Spleen (tissue), 11 donors: ENCODE measurements around the gene LMNB1. TPM values are rescaled to one million over a fixed set of nuclear protein-coding genes. Genes with fewer than 3 reads are reported as not detected.

Experiments used
- DNase-seq: peaks from one replicate; pipeline ENCODE4 v3.0.0-alpha.2; 2020
- H3K27ac ChIP-seq, 8 donors: fragments of 200-600 bp; sonication (generic) in 7 of 8; 1 replicate in 4 of 8; 2 replicates in 4 of 8; pipeline versions ENCODE4 v1.5.0 to v1.8.0; 2016 to 2021; ENCODE audit warnings: inconsistent platforms in 4 of 8, mild to moderate bottlenecking in 4 of 8, moderate library complexity in 1 of 8
- H3K27me3 ChIP-seq, 7 donors: fragments of 200-600 bp; sonication (generic) in 6 of 7; replicated peaks in 1 of 7; 1 replicate in 4 of 7; 2 replicates in 3 of 7; pipeline versions ENCODE4 v1.5.0 to v1.8.0; 2016 to 2021; ENCODE audit warnings: inconsistent platforms in 3 of 7, mild to moderate bottlenecking in 1 of 7
- H3K36me3 ChIP-seq, 6 donors: fragments of 200-600 bp; sonication (generic) in 5 of 6; 1 replicate in 4 of 6; 2 replicates in 2 of 6; pipeline versions ENCODE4 v1.5.0 to v1.8.0; 2016 to 2021; ENCODE audit warnings: inconsistent platforms in 2 of 6
- H3K4me1 ChIP-seq, 6 donors: fragments of 200-600 bp; sonication (generic) in 5 of 6; 1 replicate in 3 of 6; 2 replicates in 3 of 6; pipeline versions ENCODE4 v1.5.0 to v1.8.0; 2016 to 2021; ENCODE audit warnings: inconsistent platforms in 3 of 6
- H3K4me3 ChIP-seq, 8 donors: fragments of 200-600 bp; sonication (generic) in 7 of 8; 1 replicate in 4 of 8; 2 replicates in 4 of 8; pipeline versions ENCODE4 v1.5.0 to v1.8.0; 2016 to 2021; ENCODE audit warnings: inconsistent platforms in 4 of 8, mild to moderate bottlenecking in 4 of 8, moderate library complexity in 2 of 8
- H3K9me3 ChIP-seq, 8 donors: fragments of 200-600 bp; sonication (generic) in 7 of 8; 1 replicate in 4 of 8; 2 replicates in 4 of 8; pipeline versions ENCODE4 v1.5.0 to v1.8.0; 2016 to 2021; ENCODE audit warnings: inconsistent platforms in 4 of 8
- CTCF ChIP-seq, 11 experiments: fragments of 200-600 bp in 7 of 11; fragments of 450-650 bp in 4 of 11; sonication (generic) in 4 of 11; IDR thresholded peaks in 8 of 11; conservative IDR thresholded peaks in 3 of 11; 1 replicate in 7 of 11; 2 replicates in 4 of 11; pipeline versions ENCODE4 v1.4.0 to v1.8.0; 2016 to 2021; ENCODE audit warnings: antibody characterized with exemption in 11 of 11, inconsistent platforms in 4 of 11, mild to moderate bottlenecking in 1 of 11
- POLR2A ChIP-seq, 3 donors: fragments of 450-650 bp; IDR thresholded peaks; one replicate each; pipeline ENCODE4 v1.5.1; 2017; ENCODE audit warnings: antibody characterized with exemption in 3 of 3, mild to moderate bottlenecking in 1 of 3
- POLR2AphosphoS5 ChIP-seq, 3 donors: sonication (generic); formaldehyde crosslinking; IDR thresholded peaks; one replicate each; pipeline ENCODE4 v1.5.1; 2017; ENCODE audit warnings: antibody characterized with exemption in 3 of 3
- WGBS, 5 donors: extraction: QIAGEN DNeasy Blood & Tissue Kit in 3 of 5; methylation state at CpG; one replicate each; pipeline versions ENCODE4 v1.1.5 to v1.1.7; 2013 to 2018; 5-methylcytosine and 5-hydroxymethylcytosine counted together
- intact Hi-C: fragments of 100-400 bp; cut with DNase I; formaldehyde crosslinking; loops from one replicate; pipeline ENCODE4 v1.15.0; 2023; ENCODE audit warnings: low total_unique reads
- polyA plus RNA-seq, 3 donors: library from polyadenylated mRNA; stranded (reverse); fragments of 200-250 nt; gene quantifications; one replicate each; pipeline ENCODE4 v1.2.1, GENCODE V29; 2013
- total RNA-seq, 7 donors: library from RNA; depleted of rRNA in 3 of 7; stranded (reverse); fragments of >200 nt in 3 of 7; fragmentation: NEBNext Ultra II Directional in 4 of 7; extraction: Animal tissue kit (Norgen Biotek cat#: 25700) in 4 of 7; gene quantifications; one replicate each; pipeline versions ENCODE4 v1.1.0 to v1.2.1, GENCODE V29; 2016 to 2021
- donor health status: healthy with polysubstance abuse.
- donor health status: DM: no; HTN: no; CAD: no; lungs with moderate emphysema.
- donor health status: DM: no; HTN: no; CAD: no.
- donor health status: Bipolar disorder and iron deficiency.
- donor health status: healthy.
- donor health status: DM: no; HTN: no; CAD: no.
- donor health status: DM: yes; HTN: yes; CAD: no.

Gene LMNB1
- total and polyA plus RNA-seq, 10 donors, result 7.5 to 68.8 (median 27.8) TPM

- WGBS, 5 donors, result 70 to 93% (median 81%) methylated on average over 1 of the region's 1 CpG
- H3K4me1 ChIP-seq, result peaks cover 0 to 34% (median under 1%) of the 10 kb centered on the region in 6 donors
- H3K36me3 ChIP-seq, result no peaks in the 10 kb centered on the region
- no peak overlapping the region for H3K27ac ChIP-seq
- H3K9me3 ChIP-seq, result no peaks in the 10 kb centered on the region
- TF ChIP-seq POLR2A (IDR thresholded peaks at IDR 0.05) (no peak), POLR2AphosphoS5 (IDR thresholded peaks at IDR 0.05) (no peak), CTCF (IDR thresholded peaks at IDR 0.05 in 8 of 11, conservative IDR thresholded peaks at IDR 0.05 in 3 of 11) (no peak)
- no peak overlapping the region for H3K4me3 ChIP-seq
- DNase-seq, result no peak
- no peaks in the 10 kb centered on the region for H3K27me3 ChIP-seq
- intact Hi-C loops, result no loop called here
Measured at GRCh38 chr5:126799780-126800179, 22.8 kb downstream of the LMNB1 start.

GRCh38 chr5:126801174-126801991 is 24.4 kb downstream of the LMNB1 start:
- H3K4me3 ChIP-seq, result no peak overlapping the region
- H3K4me1 ChIP-seq, result peaks cover 0 to 34% (median 0%) of the 10 kb centered on the region in 6 donors
- peaks cover 0 to 14% (median 5%) of the 10 kb centered on the region in 6 donors for H3K36me3 ChIP-seq
- no peaks in the 10 kb centered on the region for H3K9me3 ChIP-seq
- TF ChIP-seq POLR2A (IDR thresholded peaks at IDR 0.05) (no peak), POLR2AphosphoS5 (IDR thresholded peaks at IDR 0.05) (no peak), CTCF (IDR thresholded peaks at IDR 0.05 in 8 of 11, conservative IDR thresholded peaks at IDR 0.05 in 3 of 11) (no peak)
- H3K27ac ChIP-seq, result no peak overlapping the region
- DNase-seq, result no peak
- WGBS, 5 donors, result 80 to 93% (median 87%) methylated on average over 4 of the region's 4 CpGs
- intact Hi-C loops, result no loop called here
- no peaks in the 10 kb centered on the region for H3K27me3 ChIP-seq

- Histone ChIP-seq H3K4me1 (peaks cover 0 to 39% (median 0%) of the 10 kb centered on the region in 6 donors), H3K27me3 (no peaks in the 10 kb centered on the region), H3K9me3 (no peaks in the 10 kb centered on the region), H3K27ac (no peak overlapping the region), H3K4me3 (no peak overlapping the region), H3K36me3 (peaks cover 0 to 20% (median 6%) of the 10 kb centered on the region in 6 donors)
- 10 to 27% (median 15%) methylated on average over 1 of the region's 1 CpG for WGBS, 5 donors
- intact Hi-C loops, result no loop called here
- TF ChIP-seq POLR2A (IDR thresholded peaks at IDR 0.05) (no peak), CTCF (IDR thresholded peaks at IDR 0.05 in 8 of 11, conservative IDR thresholded peaks at IDR 0.05 in 3 of 11) (peak in 7 of 11 experiments; percentile 9 to 44 (median 26))
- DNase-seq, result no peak
Measured at GRCh38 chr5:126801992-126802294, 25.0 kb downstream of the LMNB1 start.

- H3K27me3 ChIP-seq, result no peaks in the 10 kb centered on the region
- no peak for DNase-seq
- H3K4me3 ChIP-seq, result no peak overlapping the region
- H3K9me3 ChIP-seq, result no peaks in the 10 kb centered on the region
- peaks cover 0 to 25% (median 6%) of the 10 kb centered on the region in 6 donors for H3K36me3 ChIP-seq
- intact Hi-C loops, result no loop called here
- TF ChIP-seq POLR2AphosphoS5 (IDR thresholded peaks at IDR 0.05) (no peak), CTCF (IDR thresholded peaks at IDR 0.05 in 8 of 11, conservative IDR thresholded peaks at IDR 0.05 in 3 of 11) (no peak), POLR2A (IDR thresholded peaks at IDR 0.05) (no peak)
- 46 to 57% (median 53%) methylated on average over 2 of the region's 2 CpGs for WGBS, 5 donors
- peaks cover 0 to 60% (median 11%) of the 10 kb centered on the region in 6 donors for H3K4me1 ChIP-seq
- H3K27ac ChIP-seq, result no peak overlapping the region
Measured at GRCh38 chr5:126805063-126805462, 28.1 kb downstream of the LMNB1 start.
